ENCODE results near the gene MRPL53. TPM values are rescaled to one million over a fixed set of nuclear protein-coding genes. Genes with fewer than 3 reads are reported as not detected.
A peak's percentile ranks its signal among the peaks of the same experiment; 100 is the strongest.

Gene MRPL53
- total and polyA plus RNA-seq, 2 of the 8 experiments (the other 6 are each of a cell fraction or from before 2014, with no cell fraction given): 36.6 to 46.3 TPM

DNA sequence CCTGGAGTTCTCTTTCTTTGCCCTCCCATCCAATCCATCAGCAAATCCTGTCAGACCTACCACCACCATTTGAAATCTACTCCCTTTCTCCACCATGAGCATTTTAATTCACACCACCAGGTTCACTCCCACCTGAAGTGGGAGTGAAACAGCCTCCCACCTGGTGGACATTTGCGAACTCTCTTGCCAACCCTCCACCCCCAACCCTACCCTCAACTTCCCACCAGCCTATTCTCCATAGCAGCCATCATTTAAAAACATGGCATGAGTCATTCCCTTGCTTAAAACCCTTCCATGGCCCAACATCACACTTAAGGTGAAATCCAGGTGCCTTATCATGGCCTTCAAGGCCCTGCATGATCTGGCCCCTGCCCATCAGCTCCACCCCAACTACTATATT lies 34.2 kb downstream of the MRPL53 start:
- Histone ChIP-seq H3K18ac (ENCODE audit: extremely low read depth, low read length) (no peak overlapping the region), H2AFZ (ENCODE audit: low read length) (no peak overlapping the region), H2BK20ac (ENCODE audit: low read length) (no peak overlapping the region), H2BK120ac (replicated peaks; ENCODE audit: low read depth, low read length) (no peak overlapping the region), H3K4ac (replicated peaks; ENCODE audit: insufficient read length, low read depth, low read length) (no peak overlapping the region), H2AK5ac (ENCODE audit: low read depth, low read length) (peak overlapping the region; percentile 25), H3K9me3 (ENCODE audit: insufficient read depth in 2 of 2, low read depth in 1 of 2, low read length in 1 of 2) (no peaks in the 10 kb centered on the region), H4K5ac (ENCODE audit: insufficient read length, low read depth, low read length) (no peak overlapping the region), H3K23ac (ENCODE audit: insufficient read length) (no peak overlapping the region), H2BK12ac (ENCODE audit: low read depth, low read length) (no peak overlapping the region), H3K14ac (ENCODE audit: insufficient read length) (no peak overlapping the region), H3K4me3 (ENCODE audit: extremely low read depth in 1 of 4, insufficient read depth in 2 of 4, low read depth in 3 of 4, low read length in 4 of 4) (no peak overlapping the region), H3K4me2 (ENCODE audit: insufficient read depth in 1 of 2, low read depth in 2 of 2, low read length in 2 of 2) (peak overlapping the region in 1 of 2 experiments; percentile 11; a peak in 1 of 4 replicates), H3K9ac (replicated peaks in 1 of 4; ENCODE audit: extremely low read depth in 1 of 4, low read depth in 3 of 4, low read length in 3 of 4) (no peak overlapping the region; a peak in 1 of 7 replicates), H3K79me1 (ENCODE audit: low read depth, low read length) (peaks cover 22% of the 10 kb centered on the region), H3K4me1 (replicated peaks in 1 of 4; ENCODE audit: control insufficient read depth in 3 of 4, insufficient read depth in 4 of 4, low read length in 3 of 4) (peaks cover 4 to 24% (median 17%) of the 10 kb centered on the region in 4 experiments; a peak in 6 of 7 replicates), H3K27ac (ENCODE audit: low read depth, low read length) (no peak overlapping the region), H2BK5ac (ENCODE audit: low read depth, low read length) (no peak overlapping the region), H4K91ac (replicated peaks; ENCODE audit: insufficient read length, low read length) (no peak overlapping the region), H3K27me3 (replicated peaks in 1 of 4; ENCODE audit: control insufficient read depth in 3 of 4, extremely low read depth in 1 of 4, insufficient read depth in 3 of 4, low read length in 3 of 4) (no peaks in the 10 kb centered on the region), H3K79me2 (ENCODE audit: control insufficient read depth in 1 of 2, insufficient read depth in 2 of 2, low read length in 2 of 2) (peaks cover 4 to 47% of the 10 kb centered on the region in 2 experiments; a peak in 2 of 4 replicates), H2BK15ac (ENCODE audit: low read length) (no peak overlapping the region), H3K56ac (replicated peaks; ENCODE audit: insufficient read length, low read depth, low read length) (no peak overlapping the region), H4K8ac (ENCODE audit: extremely low read depth, insufficient read depth, low read length) (no peak overlapping the region; the same call in 1 of the 2 replicates), H3K23me2 (ENCODE audit: low read depth, low read length) (peaks cover 6% of the 10 kb centered on the region; the same call in 1 of the 2 replicates), H3K36me3 (ENCODE audit: control insufficient read depth in 2 of 4, insufficient read depth in 4 of 4, low read length in 3 of 4) (peaks cover 0 to 5% (median 1%) of the 10 kb centered on the region in 4 experiments; a peak in 1 of 8 replicates), H4K20me1 (replicated peaks in 1 of 2; ENCODE audit: control insufficient read depth in 1 of 2, insufficient read depth in 2 of 2, low read length in 2 of 2) (peaks cover 6 to 14% of the 10 kb centered on the region in 2 experiments)
- DNase-seq (ENCODE audit: low read depth in 1 of 2, low spot score in 2 of 2) (no peak), FAIRE-seq (no peak)
- ChIA-PET CTCF (ENCODE audit: partially characterized antibody) (interaction anchor here (1.0 to 3.1 kb wide), 3 partner anchors 13 to 137 kb away, joined by 3 to 16 read pairs (median 3); partner anchors contain the start of gene WBP1), POLR2A (ENCODE audit: partially characterized antibody) (interaction anchor here (1.5 to 3.9 kb wide), 3 partner anchors 10 to 19 kb away, joined by 4 to 66 read pairs (median 42); partner anchors contain the start of genes INO80B and WBP1)
- 100% methylated on average over 1 of the region's 1 CpG; no CpG with 5 or more reads in 1 of the 2 experiments for WGBS, 2 experiments (ENCODE audit: extremely low coverage in 1 of 2, insufficient coverage in 1 of 2, insufficient read length in 1 of 2, insufficient replicate concordance in 2 of 2, low coverage in 1 of 2, low lambda C conversion rate in 2 of 2, missing lambda C conversion rate in 1 of 2)
- TF ChIP-seq TAF7 (optimal IDR thresholded peaks at IDR 0.05; ENCODE audit: borderline replicate concordance, low read depth, low read length) (no peak), CTBP2 (IDR thresholded peaks at IDR 0.05; ENCODE audit: borderline replicate concordance, insufficient read depth, insufficient read length, low read length) (no peak), SP2 (IDR thresholded peaks at IDR 0.05; ENCODE audit: low read length) (no peak), EGR1 (IDR thresholded peaks at IDR 0.05; ENCODE audit: borderline replicate concordance, low read depth, low read length) (no peak), EP300 (IDR thresholded peaks at IDR 0.05; ENCODE audit: borderline replicate concordance in 1 of 2, low read depth in 2 of 2, low read length in 2 of 2) (no peak), SIRT6 (IDR thresholded peaks at IDR 0.05; ENCODE audit: low read length) (no peak), TCF12 (IDR thresholded peaks at IDR 0.05; ENCODE audit: low read depth, low read length) (no peak), CEBPB (IDR thresholded peaks at IDR 0.05; ENCODE audit: low read depth, low read length) (no peak)
